CD4-positive, CD25-positive, alpha-beta regulatory T cell (primary cell): ENCODE results near the gene DGKG. TPM values are rescaled to one million over a fixed set of nuclear protein-coding genes. Genes with fewer than 3 reads are reported as not detected.

Experiments
- ATAC-seq, 2 donors: fragments of 150-1000 bp; cut with Tn5 transposase; one replicate each; pipeline ENCODE4 v1.10.0; 2021; ENCODE audit warnings: low read depth in 2 of 2, moderate number of reproducible peaks in 2 of 2, moderate library complexity in 1 of 2
- DNase-seq, 3 donors: peaks; one replicate each; pipeline versions ENCODE4 v3.0.0 to v3.0.0-alpha.2; 2012 to 2022; ENCODE audit warnings: mixed read lengths in 1 of 3
- H3K27ac ChIP-seq: one replicate; pipeline ENCODE4 v1.7.0; 2013; ENCODE audit warnings: mild to moderate bottlenecking, low read length; ENCODE audit not compliant: insufficient read depth, poor library complexity, severe bottlenecking
- H3K27me3 ChIP-seq: one replicate; pipeline ENCODE4 v1.7.0; 2013; ENCODE audit warnings: low read length; ENCODE audit not compliant: control insufficient read depth, insufficient read depth
- H3K36me3 ChIP-seq: one replicate; pipeline ENCODE4 v1.7.0; 2013; ENCODE audit warnings: mild to moderate bottlenecking, low read length, moderate library complexity; ENCODE audit not compliant: control insufficient read depth, insufficient read depth
- H3K4me1 ChIP-seq: 2 replicates; pipeline ENCODE4 v1.7.0; 2013; ENCODE audit warnings: mild to moderate bottlenecking, low read length; ENCODE audit not compliant: insufficient read depth, control insufficient read depth, poor library complexity, severe bottlenecking
- H3K4me3 ChIP-seq: one replicate; pipeline ENCODE4 v1.7.0; 2013; ENCODE audit warnings: low read depth, mild to moderate bottlenecking, low read length, moderate library complexity
- H3K9me3 ChIP-seq, 2 experiments: 1 replicate in 1 of 2; 2 replicates in 1 of 2; pipeline ENCODE4 v1.7.0; 2013; ENCODE audit warnings: low read length in 2 of 2, mild to moderate bottlenecking in 1 of 2, moderate library complexity in 1 of 2; ENCODE audit not compliant: control insufficient read depth in 2 of 2
- H3K27ac Mint-ChIP-seq, 3 donors: one replicate each; pipeline ENCODE4 v1.8.0; 2020 to 2022; ENCODE audit warnings: mild to moderate bottlenecking in 3 of 3, mixed read lengths in 3 of 3, moderate library complexity in 2 of 3
- H3K27me3 Mint-ChIP-seq: one replicate; pipeline ENCODE4 v1.8.0; 2022; ENCODE audit warnings: mild to moderate bottlenecking, mixed read lengths
- H3K36me3 Mint-ChIP-seq: one replicate; pipeline ENCODE4 v1.8.0; 2020; ENCODE audit warnings: mixed read lengths
- H3K4me1 Mint-ChIP-seq, 4 donors: one replicate each; pipeline ENCODE4 v1.8.0; 2020 to 2022; ENCODE audit warnings: mixed read lengths in 4 of 4, mild to moderate bottlenecking in 1 of 4
- H3K4me3 Mint-ChIP-seq, 4 donors: one replicate each; pipeline ENCODE4 v1.8.0; 2020 to 2022; ENCODE audit warnings: mild to moderate bottlenecking in 4 of 4, mixed read lengths in 4 of 4, moderate library complexity in 3 of 4
- H3K9me3 Mint-ChIP-seq, 7 donors: one replicate each; pipeline ENCODE4 v1.8.0; 2020 to 2022; ENCODE audit warnings: mixed read lengths in 7 of 7, mild to moderate bottlenecking in 3 of 7, moderate library complexity in 2 of 7
- polyA plus RNA-seq, 4 donors: library from polyadenylated mRNA; unstranded; fragments of 300-500 nt; fragmentation: Illumina TruSeq; gene quantifications; one replicate each; pipeline ENCODE4 v1.2.3, GENCODE V29; 2021
- total RNA-seq: library from RNA; stranded (reverse); gene quantifications from one replicate; pipeline ENCODE4 v1.2.3, GENCODE V29; 2022

The DGKG gene
- total and polyA plus RNA-seq, 5 donors from 2014 or later, result 0.81 TPM; not detected in 4

DNA sequence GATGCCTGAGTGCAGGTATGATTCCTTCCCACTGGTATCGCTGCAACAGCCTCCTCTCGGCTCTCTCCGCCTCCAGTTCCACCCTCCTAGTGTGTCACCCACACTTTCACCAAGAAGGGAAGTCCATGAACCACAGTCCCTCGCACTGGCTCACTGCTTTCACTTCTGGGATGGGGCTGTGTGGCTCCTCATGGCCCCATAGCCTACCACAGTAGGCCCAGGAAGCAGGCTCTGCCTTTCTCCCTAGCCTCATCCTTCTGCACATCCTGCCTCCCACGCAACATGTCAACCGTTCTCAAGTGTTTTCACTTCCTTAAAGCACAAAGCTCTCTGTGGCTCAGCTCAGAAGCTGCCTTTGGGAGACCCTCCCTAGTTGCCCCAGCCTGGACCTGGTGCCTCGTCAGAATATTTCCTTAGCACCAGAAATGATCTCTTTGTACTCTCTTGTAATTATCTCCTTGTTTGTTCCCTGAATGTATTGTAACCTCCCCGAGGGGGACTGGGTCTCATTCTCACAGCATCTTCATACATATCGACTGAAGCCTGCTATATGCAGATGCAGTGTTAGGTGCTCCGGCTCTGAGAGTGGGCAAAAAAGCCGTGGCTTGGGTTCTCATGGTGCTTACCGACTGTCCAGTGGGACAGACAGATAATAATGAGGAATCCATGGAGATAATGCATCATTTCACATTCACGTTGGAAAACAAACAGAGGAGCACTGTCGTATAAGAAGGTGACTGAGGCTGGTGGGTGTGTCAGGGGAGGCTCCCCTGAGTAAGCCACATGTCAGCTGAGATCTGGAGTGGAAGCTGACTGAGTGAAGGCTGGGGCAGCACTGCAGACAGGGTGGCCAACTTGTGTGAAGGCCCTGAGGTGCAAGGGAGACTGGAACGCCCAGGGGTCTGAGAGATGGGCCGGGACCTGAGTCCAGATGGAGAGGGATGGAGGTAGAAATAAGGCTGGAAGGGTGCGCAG is 107.1 kb downstream of the DGKG start:
- Histone ChIP-seq H3K9me3 (no peaks in the 10 kb centered on the region), H3K27ac (no peak overlapping the region), H3K4me1 (peaks cover 5% of the 10 kb centered on the region), H3K27me3 (no peaks in the 10 kb centered on the region), H3K4me3 (no peak overlapping the region), H3K36me3 (no peaks in the 10 kb centered on the region)
- DNase-seq, result peak in 1 of 3 donors; percentile 29
- no peaks in the 10 kb centered on the region for H3K9me3 Mint-ChIP-seq
- ATAC-seq, result peak in 1 of 2 donors; percentile 25
- H3K27ac Mint-ChIP-seq, result no peak overlapping the region
- peaks cover 10 to 22% (median 13%) of the 10 kb centered on the region in 4 donors for H3K4me1 Mint-ChIP-seq
- H3K36me3 Mint-ChIP-seq, result no peaks in the 10 kb centered on the region
- no peaks in the 10 kb centered on the region for H3K27me3 Mint-ChIP-seq
- H3K4me3 Mint-ChIP-seq, result no peak overlapping the region

DNA sequence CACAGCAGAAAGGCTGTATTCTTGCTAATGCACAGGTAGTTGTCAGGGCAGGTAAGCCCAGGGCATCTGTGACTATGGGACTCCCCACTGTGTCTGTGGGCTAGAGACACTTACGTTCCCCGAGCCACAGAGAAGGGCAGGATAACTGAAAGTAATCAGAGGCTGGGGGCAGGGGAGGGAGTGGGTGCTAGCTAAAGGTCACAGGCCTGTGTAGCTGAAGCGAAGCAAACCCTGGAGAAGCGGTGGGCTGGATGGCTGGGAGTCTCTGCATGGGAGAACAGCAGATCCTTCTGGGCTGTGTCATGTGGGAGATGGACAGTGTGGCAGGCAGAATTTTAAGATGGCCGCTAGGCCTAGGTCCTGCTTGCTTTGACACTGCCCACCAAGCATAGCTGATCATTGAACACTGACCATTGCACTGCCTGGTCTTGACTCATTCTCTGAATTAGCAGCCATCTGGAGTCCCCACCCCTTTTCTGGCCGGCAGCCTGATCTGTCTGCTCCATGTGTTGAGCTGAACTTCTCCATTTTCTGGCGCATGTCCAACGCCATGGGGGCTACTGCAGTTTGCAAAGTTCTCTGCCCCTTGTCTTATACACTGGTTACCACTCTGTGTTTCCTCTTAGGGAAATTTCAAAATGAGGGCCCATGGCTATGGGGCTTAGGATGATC is 110.0 kb downstream of the DGKG start:
- Histone ChIP-seq H3K27me3 (no peaks in the 10 kb centered on the region), H3K4me1 (no peaks in the 10 kb centered on the region), H3K27ac (no peak overlapping the region), H3K36me3 (no peaks in the 10 kb centered on the region), H3K4me3 (no peak overlapping the region), H3K9me3 (no peaks in the 10 kb centered on the region)
- Mint-ChIP-seq H3K27me3 (no peaks in the 10 kb centered on the region), H3K9me3 (no peaks in the 10 kb centered on the region), H3K27ac (no peak overlapping the region), H3K36me3 (no peaks in the 10 kb centered on the region), H3K4me3 (no peak overlapping the region), H3K4me1 (peaks cover 4 to 17% (median 7%) of the 10 kb centered on the region in 4 donors)
- no peak for DNase-seq
- ATAC-seq, result no peak

DNA sequence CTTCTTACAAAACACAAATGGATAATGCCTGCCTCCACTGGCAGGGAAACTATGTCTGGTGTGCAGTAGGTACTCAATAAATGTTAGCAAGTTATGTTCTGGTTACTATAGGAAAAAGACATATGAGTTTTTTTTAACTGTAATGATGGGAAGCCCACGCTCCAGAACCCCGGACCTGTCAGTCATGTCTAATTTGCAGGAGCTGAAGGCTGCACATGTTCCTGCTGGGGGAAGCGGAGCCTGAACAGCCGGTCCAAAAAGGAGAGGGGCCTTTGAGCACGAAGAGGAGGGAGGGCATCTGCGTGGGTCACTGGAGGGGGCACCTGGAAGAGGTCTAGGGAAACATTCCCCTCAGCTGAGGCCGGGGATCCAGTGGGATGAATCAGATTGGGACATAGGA is 113.2 kb downstream of the DGKG start:
- peaks cover 3% of the 10 kb centered on the region for H3K27me3 ChIP-seq
- Mint-ChIP-seq H3K36me3 (no peaks in the 10 kb centered on the region), H3K9me3 (no peaks in the 10 kb centered on the region), H3K4me1 (peaks cover 0 to under 1% (median 0%) of the 10 kb centered on the region in 4 donors), H3K4me3 (no peak overlapping the region), H3K27me3 (no peaks in the 10 kb centered on the region), H3K27ac (no peak overlapping the region)
- no peaks in the 10 kb centered on the region for H3K9me3 ChIP-seq
- DNase-seq (no peak), ATAC-seq (no peak)
- H3K36me3 ChIP-seq, result no peaks in the 10 kb centered on the region
- H3K4me1 ChIP-seq, result no peaks in the 10 kb centered on the region
- no peak overlapping the region for H3K27ac ChIP-seq
- H3K4me3 ChIP-seq, result no peak overlapping the region

DNA sequence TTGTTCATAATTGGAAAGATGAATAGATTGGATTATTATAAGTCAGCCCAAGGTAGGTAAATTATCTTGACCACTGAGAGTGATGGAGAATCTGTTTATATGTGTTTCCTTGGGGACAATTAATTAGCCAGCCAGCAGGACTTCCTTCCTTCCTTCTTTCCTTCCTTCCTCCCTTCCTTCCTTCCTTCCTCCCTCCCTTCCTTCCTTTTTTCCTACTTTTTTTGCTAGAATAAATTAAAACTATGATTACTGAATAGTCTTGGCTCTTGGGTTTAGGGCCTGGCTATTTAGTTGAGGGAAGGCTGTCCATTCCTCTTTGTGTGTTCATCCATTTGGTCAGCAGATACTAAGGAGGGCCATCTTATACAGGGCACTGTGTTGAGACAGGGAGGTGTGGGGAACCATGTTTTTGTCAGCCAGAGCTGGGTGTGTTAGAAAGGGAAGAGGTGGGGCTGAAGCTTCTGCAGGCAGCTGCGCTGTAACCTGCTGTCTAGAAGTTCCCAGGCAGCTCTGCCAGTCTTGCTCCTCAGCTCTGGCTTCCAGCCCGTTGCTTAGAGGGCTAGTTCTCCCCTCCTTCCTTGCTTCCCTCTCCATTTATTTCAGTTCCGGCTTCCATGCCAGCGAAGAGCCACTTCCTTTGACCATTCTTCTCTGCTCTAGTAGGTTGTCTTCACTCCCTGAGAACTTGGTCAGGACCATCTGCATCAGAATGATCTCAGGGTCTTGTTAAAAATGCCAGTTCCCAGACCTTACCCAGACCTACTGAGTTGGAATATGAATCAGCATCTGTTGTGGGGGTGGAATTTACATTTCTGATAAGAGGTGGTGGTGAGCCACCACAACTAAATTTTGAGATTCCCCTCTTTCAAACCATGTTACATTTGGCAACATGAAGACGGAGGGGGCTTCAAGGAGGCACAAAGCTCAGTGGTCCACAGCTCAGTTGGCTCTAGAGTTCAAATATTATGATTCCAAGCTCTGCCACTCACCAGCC is 113.9 kb downstream of the DGKG start:
- Histone ChIP-seq H3K4me1 (no peaks in the 10 kb centered on the region), H3K27ac (no peak overlapping the region), H3K4me3 (no peak overlapping the region), H3K9me3 (no peaks in the 10 kb centered on the region), H3K36me3 (no peaks in the 10 kb centered on the region), H3K27me3 (peaks cover 3% of the 10 kb centered on the region)
- no peaks in the 10 kb centered on the region for H3K4me1 Mint-ChIP-seq
- H3K27ac Mint-ChIP-seq, result no peak overlapping the region
- no peaks in the 10 kb centered on the region for H3K36me3 Mint-ChIP-seq
- ATAC-seq, result no peak
- H3K4me3 Mint-ChIP-seq, result no peak overlapping the region
- peaks cover 5% of the 10 kb centered on the region for H3K27me3 Mint-ChIP-seq
- DNase-seq, result no peak
- no peaks in the 10 kb centered on the region for H3K9me3 Mint-ChIP-seq

DNA sequence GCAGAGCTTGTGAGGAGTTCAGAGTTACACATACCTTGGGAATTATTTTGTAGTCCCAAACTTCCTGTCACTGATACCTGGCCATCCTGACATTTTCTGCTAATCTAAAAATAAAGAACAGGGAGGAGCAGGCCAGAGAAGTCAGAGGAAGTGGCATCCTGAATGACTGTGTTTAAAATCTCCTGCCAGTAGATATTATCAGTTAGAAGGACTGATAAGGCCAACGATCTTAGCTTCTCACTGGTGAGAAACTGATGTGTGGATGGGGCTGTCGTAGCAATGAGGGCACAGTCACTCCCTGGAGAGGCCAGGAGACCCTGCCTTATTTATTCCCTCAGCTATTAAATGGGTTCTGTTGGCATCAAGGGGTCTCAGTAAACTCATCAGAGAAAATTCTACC is 115.1 kb downstream of the DGKG start:
- Histone ChIP-seq H3K27me3 (peaks cover 3% of the 10 kb centered on the region), H3K4me1 (no peaks in the 10 kb centered on the region), H3K9me3 (no peaks in the 10 kb centered on the region), H3K36me3 (no peaks in the 10 kb centered on the region), H3K4me3 (no peak overlapping the region), H3K27ac (no peak overlapping the region)
- Mint-ChIP-seq H3K4me1 (peaks cover 0 to 4% (median 0%) of the 10 kb centered on the region in 4 donors), H3K36me3 (no peaks in the 10 kb centered on the region), H3K27me3 (peaks cover 9% of the 10 kb centered on the region), H3K27ac (no peak overlapping the region), H3K4me3 (no peak overlapping the region), H3K9me3 (no peaks in the 10 kb centered on the region)
- no peak for DNase-seq
- no peak for ATAC-seq

DNA sequence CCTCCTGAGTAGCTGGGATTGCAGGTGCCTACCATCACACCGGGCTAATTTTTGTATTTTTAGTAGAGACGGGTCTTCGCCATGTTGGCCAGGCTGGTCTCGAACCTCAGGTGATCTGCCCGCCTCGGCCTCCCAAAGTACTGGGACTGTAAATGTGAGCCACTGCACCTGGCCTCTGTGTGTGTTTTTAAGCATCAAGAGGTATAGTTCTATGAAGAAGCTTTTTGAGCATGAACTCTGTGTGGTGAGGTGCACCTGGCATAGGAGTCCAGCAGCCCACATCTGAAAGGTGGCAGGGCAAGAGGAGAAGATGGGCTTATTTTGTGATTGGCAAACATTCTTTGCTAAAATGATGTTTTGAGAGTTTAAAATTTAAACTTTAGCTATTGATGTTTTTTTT is 118.0 kb downstream of the DGKG start:
- peaks cover 3% of the 10 kb centered on the region for H3K27me3 ChIP-seq
- no peak overlapping the region for H3K27ac ChIP-seq
- ATAC-seq (no peak), DNase-seq (no peak)
- H3K36me3 Mint-ChIP-seq, result no peaks in the 10 kb centered on the region
- H3K4me3 ChIP-seq, result no peak overlapping the region
- no peaks in the 10 kb centered on the region for H3K4me1 ChIP-seq
- H3K36me3 ChIP-seq, result no peaks in the 10 kb centered on the region
- H3K9me3 Mint-ChIP-seq, result no peaks in the 10 kb centered on the region
- peaks cover 9% of the 10 kb centered on the region for H3K27me3 Mint-ChIP-seq
- H3K9me3 ChIP-seq, result no peaks in the 10 kb centered on the region
- H3K4me3 Mint-ChIP-seq, result no peak overlapping the region
- H3K27ac Mint-ChIP-seq, result no peak overlapping the region
- peaks cover 0 to 4% (median 0%) of the 10 kb centered on the region in 4 donors for H3K4me1 Mint-ChIP-seq
